Keratinocyte (primary cell): ENCODE results near the gene RNMT.

Experiments
- CTCF ChIP-seq, 3 experiments: IDR thresholded peaks in 1 of 3; conservative IDR thresholded peaks in 1 of 3; optimal IDR thresholded peaks in 1 of 3; 2 replicates in 2 of 3; 3 replicates in 1 of 3; pipeline versions ENCODE3 to v1.5.1; 2011; ENCODE audit warnings: low read length in 3 of 3, mild to moderate bottlenecking in 3 of 3, moderate library complexity in 2 of 3, control low read depth in 1 of 3, inconsistent platforms in 1 of 3; ENCODE audit not compliant: insufficient read depth in 2 of 3; ENCODE audit errors: extremely low read depth in 1 of 3
- EZH2 ChIP-seq: IDR thresholded peaks from one replicate; pipeline ENCODE4 v1.6.1; 2012; ENCODE audit warnings: inconsistent platforms, mild to moderate bottlenecking, low read length, moderate library complexity

GRCh38 chr18:13716916-13717315 is 9.6 kb upstream of the RNMT start:
- TF ChIP-seq CTCF (optimal IDR thresholded peaks at IDR 0.05 in 1 of 3, IDR thresholded peaks at IDR 0.05 in 1 of 3, conservative IDR thresholded peaks at IDR 0.05 in 1 of 3; ENCODE audit: extremely low read depth in 1 of 3, insufficient read depth in 2 of 3, low read length in 3 of 3) (no peak), EZH2 (no peak)
